A673 (cell line): Measurements from ENCODE around the gene EGLN1. TPM values are rescaled to one million over a fixed set of nuclear protein-coding genes. Genes with fewer than 3 reads are reported as not detected.

Experiments used
- BruUV-seq: library from RNA; stranded (reverse); fragments of 400-500 nt; replicated peaks from 2 replicates; lab custom pipeline; 2021; lab: Mats Ljungman, UMichigan
- CTCF ChIA-PET: fragments of 300-600 bp; sonication (Branson Sonifier 250); formaldehyde crosslinking; loops from one replicate; lab custom pipeline; 2022; ENCODE audit warnings: antibody characterized with exemption; lab: Charles Lee
- POLR2A ChIA-PET: fragments of 300-600 bp; sonication (Branson Sonifier 250); formaldehyde crosslinking; loops from one replicate; lab custom pipeline; 2022; ENCODE audit warnings: antibody characterized with exemption; ENCODE audit not compliant: low non-redundant PET; lab: Charles Lee
- DNase-seq: peaks from one replicate; pipeline ENCODE4 v3.0.0-alpha.2; 2015; ENCODE audit warnings: low spot score
- H3K27ac ChIP-seq: fragments of 200-600 bp; sonication (generic); 2 replicates; pipeline ENCODE4 v1.5.1; 2016; ENCODE audit warnings: mixed run types, low read depth, mild to moderate bottlenecking, mixed read lengths, antibody characterized with exemption, low read length; ENCODE audit not compliant: poor library complexity, severe bottlenecking
- H3K27me3 ChIP-seq: fragments of 200-600 bp; sonication (generic); replicated peaks from 2 replicates; pipeline ENCODE4 v1.6.1; 2017; ENCODE audit warnings: mixed run types, low read depth, mild to moderate bottlenecking, mixed read lengths, antibody characterized with exemption, low read length; ENCODE audit not compliant: insufficient read depth, poor library complexity
- H3K36me3 ChIP-seq: fragments of 200-600 bp; sonication (generic); 2 replicates; pipeline ENCODE4 v1.6.1; 2016; ENCODE audit warnings: mixed run types, mild to moderate bottlenecking, mixed read lengths, antibody characterized with exemption, low read length; ENCODE audit not compliant: insufficient read depth, poor library complexity, severe bottlenecking
- H3K4me1 ChIP-seq: fragments of 200-600 bp; sonication (generic); 2 replicates; pipeline ENCODE4 v1.6.1; 2017; ENCODE audit warnings: mixed run types, mild to moderate bottlenecking, mixed read lengths, antibody characterized with exemption, low read length; ENCODE audit not compliant: insufficient read depth, poor library complexity, severe bottlenecking
- H3K4me3 ChIP-seq: fragments of 200-600 bp; sonication (generic); 2 replicates; pipeline ENCODE4 v1.5.1; 2016; ENCODE audit warnings: low read depth, mixed run types, mild to moderate bottlenecking, mixed read lengths, low read length; ENCODE audit not compliant: poor library complexity, severe bottlenecking
- H3K9me3 ChIP-seq: fragments of 200-600 bp; sonication (generic); 2 replicates; pipeline ENCODE4 v1.6.1; 2016; ENCODE audit warnings: mixed run types, low read depth, mild to moderate bottlenecking, mixed read lengths, antibody characterized with exemption, low read length; ENCODE audit not compliant: poor library complexity, severe bottlenecking
- EZH2 ChIP-seq: fragments of 200-600 bp; sonication (generic); IDR thresholded peaks from 2 replicates; pipeline ENCODE4 v1.6.1; 2017; ENCODE audit warnings: borderline replicate concordance, low read depth, mild to moderate bottlenecking, mixed read lengths, antibody characterized with exemption, low read length; ENCODE audit not compliant: poor library complexity, severe bottlenecking
- intact Hi-C: fragments of 100-400 bp; cut with micrococcal nuclease; formaldehyde crosslinking; loops from one replicate; pipeline ENCODE4 v1.10.0; 2022; ENCODE audit not compliant: unreplicated experiment
- total RNA-seq: library from RNA; stranded (reverse); gene quantifications from 2 replicates; pipeline ENCODE4 v1.2.3, GENCODE V29; 2021
- TF ChIP-seq, protein P1 (sequence below): fragments of 300-800, 200-600 bp; sonication (generic); conservative IDR thresholded peaks from 2 replicates; pipeline ENCODE4 v1.5.1; 2017; ENCODE audit warnings: low read depth, mild to moderate bottlenecking, antibody characterized with exemption, low read length, moderate library complexity, mixed read lengths

The EGLN1 gene
- total RNA-seq, 1 experiment from 2014 or later = 30.4 TPM

DNA sequence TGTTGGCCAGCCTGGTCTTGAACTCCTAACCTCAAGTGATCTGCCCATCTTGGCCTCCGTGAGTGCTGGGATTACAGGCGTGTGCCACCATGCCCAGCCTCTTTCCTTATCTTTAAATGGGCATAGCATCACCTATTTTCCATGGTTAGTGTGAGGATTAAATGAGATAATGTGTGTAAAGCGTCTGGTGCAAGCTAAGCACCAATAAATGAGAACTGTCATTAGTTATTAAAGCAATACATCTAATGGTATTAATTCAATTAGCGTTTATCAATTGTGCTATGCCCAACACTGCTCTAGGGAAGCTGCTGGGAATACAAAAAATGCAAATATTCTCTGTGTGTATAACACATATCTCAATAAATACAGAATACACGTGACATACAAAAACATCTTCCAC lies 94.5 kb downstream of the EGLN1 start:
- Histone ChIP-seq H3K27ac (no peak overlapping the region), H3K9me3 (no peaks in the 10 kb centered on the region), H3K36me3 (no peaks in the 10 kb centered on the region), H3K4me3 (no peak overlapping the region), H3K27me3 (no peaks in the 10 kb centered on the region), H3K4me1 (no peaks in the 10 kb centered on the region)
- no TSS peak for BruUV-seq
- DNase-seq = no peak
- CTCF ChIA-PET = no interaction called here
- TF ChIP-seq, protein P1, sequence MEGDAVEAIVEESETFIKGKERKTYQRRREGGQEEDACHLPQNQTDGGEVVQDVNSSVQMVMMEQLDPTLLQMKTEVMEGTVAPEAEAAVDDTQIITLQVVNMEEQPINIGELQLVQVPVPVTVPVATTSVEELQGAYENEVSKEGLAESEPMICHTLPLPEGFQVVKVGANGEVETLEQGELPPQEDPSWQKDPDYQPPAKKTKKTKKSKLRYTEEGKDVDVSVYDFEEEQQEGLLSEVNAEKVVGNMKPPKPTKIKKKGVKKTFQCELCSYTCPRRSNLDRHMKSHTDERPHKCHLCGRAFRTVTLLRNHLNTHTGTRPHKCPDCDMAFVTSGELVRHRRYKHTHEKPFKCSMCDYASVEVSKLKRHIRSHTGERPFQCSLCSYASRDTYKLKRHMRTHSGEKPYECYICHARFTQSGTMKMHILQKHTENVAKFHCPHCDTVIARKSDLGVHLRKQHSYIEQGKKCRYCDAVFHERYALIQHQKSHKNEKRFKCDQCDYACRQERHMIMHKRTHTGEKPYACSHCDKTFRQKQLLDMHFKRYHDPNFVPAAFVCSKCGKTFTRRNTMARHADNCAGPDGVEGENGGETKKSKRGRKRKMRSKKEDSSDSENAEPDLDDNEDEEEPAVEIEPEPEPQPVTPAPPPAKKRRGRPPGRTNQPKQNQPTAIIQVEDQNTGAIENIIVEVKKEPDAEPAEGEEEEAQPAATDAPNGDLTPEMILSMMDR = no peak
- no peak for TF ChIP-seq EZH2
- POLR2A ChIA-PET = no interaction called here
- intact Hi-C loops = no loop called here

DNA sequence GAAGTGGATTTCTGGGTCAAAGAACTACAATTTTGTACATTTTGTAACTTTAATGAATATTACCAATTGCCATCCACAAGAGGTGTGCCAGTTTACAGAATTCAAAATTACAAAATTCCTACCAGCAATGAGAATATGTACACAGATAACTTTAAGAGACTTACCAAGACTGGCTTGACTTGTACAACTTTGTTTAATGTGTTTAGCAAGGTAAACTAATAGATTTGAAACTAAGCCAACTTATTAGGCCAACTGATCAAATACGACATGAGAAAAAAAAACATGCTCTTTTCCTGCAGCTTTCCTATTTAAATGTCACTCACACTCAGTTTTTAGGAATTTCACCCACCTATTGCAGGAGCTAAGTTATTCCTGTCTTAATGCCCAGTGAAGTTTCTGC lies 95.8 kb downstream of the EGLN1 start:
- Histone ChIP-seq H3K27me3 (no peaks in the 10 kb centered on the region), H3K4me1 (no peaks in the 10 kb centered on the region), H3K9me3 (no peaks in the 10 kb centered on the region), H3K27ac (no peak overlapping the region), H3K4me3 (no peak overlapping the region), H3K36me3 (no peaks in the 10 kb centered on the region)
- no TSS peak for BruUV-seq
- POLR2A ChIA-PET = no interaction called here
- no peak for DNase-seq
- TF ChIP-seq, protein P1 = no peak
- TF ChIP-seq EZH2 = no peak
- intact Hi-C loops = no loop called here
- CTCF ChIA-PET = interaction anchor here (0.6 kb wide), 1 partner anchor 525 kb away, joined by 3 read pairs; no protein-coding TSS in a partner anchor

DNA sequence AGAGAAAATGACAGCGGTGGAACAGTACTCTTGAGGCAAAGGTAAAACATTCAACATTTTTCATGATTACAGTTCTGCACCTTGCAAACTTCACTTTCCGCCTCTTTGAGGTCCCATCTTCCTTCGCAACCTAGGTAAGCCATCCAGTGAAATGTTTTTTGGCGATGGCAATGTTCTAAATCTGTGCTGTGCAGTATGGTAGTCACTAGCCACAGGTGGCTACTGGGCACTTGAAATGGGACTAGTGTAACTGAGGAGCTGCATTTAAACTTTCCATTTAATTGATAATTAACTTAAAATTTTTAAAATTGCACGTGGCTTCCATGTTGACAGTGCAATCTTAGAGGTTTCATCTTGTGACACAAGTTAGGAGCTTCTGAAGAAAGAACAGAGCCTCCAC lies 97.4 kb downstream of the EGLN1 start:
- CTCF ChIA-PET = interaction anchor here (0.6 kb wide), 1 partner anchor 279 kb away, joined by 5 read pairs; no protein-coding TSS in a partner anchor
- Histone ChIP-seq H3K36me3 (no peaks in the 10 kb centered on the region), H3K4me3 (no peak overlapping the region), H3K27me3 (no peaks in the 10 kb centered on the region), H3K9me3 (no peaks in the 10 kb centered on the region), H3K27ac (no peak overlapping the region), H3K4me1 (no peaks in the 10 kb centered on the region)
- TF ChIP-seq EZH2 = no peak
- TF ChIP-seq, protein P1 = no peak
- intact Hi-C loops = no loop called here
- no TSS peak for BruUV-seq
- DNase-seq = no peak
- POLR2A ChIA-PET = no interaction called here
